WTC11 (cell line): ENCODE data around the gene C1QC. TPM values are rescaled to one million over a fixed set of nuclear protein-coding genes. Genes with fewer than 3 reads are reported as not detected.

ENCODE experiments used
- ESRRA ChIP-seq: sonication (generic); formaldehyde crosslinking; IDR thresholded peaks from 2 replicates; pipeline ENCODE4 v1.8.1; 2022; ENCODE audit warnings: mild to moderate bottlenecking, missing genetic modification reagents, borderline replicate concordance
- HMGA2 ChIP-seq: fragments of 250-450 bp; sonication (Bioruptor Pico); IDR thresholded peaks from 2 replicates; pipeline ENCODE4 v1.4.0; 2021; ENCODE audit warnings: mild to moderate bottlenecking, moderate library complexity
- IRF2 ChIP-seq: sonication (generic); formaldehyde crosslinking; IDR thresholded peaks from 2 replicates; pipeline ENCODE4 v1.8.0; 2022; ENCODE audit warnings: low read depth, missing genetic modification reagents, borderline replicate concordance
- JAZF1 ChIP-seq: fragments of 250-450 bp; sonication (Bioruptor Pico); IDR thresholded peaks from 2 replicates; pipeline ENCODE4 v1.9.0; 2021; ENCODE audit warnings: moderate library complexity, mild to moderate bottlenecking, inconsistent platforms
- MXD4 ChIP-seq: fragments of 250-450 bp; sonication (Bioruptor Pico); IDR thresholded peaks from 2 replicates; pipeline ENCODE4 v1.8.0; 2021; ENCODE audit warnings: mild to moderate bottlenecking, moderate library complexity, borderline replicate concordance
- MYBL2 ChIP-seq: sonication (generic); formaldehyde crosslinking; IDR thresholded peaks from 2 replicates; pipeline ENCODE4 v1.8.1; 2023; ENCODE audit warnings: mild to moderate bottlenecking, moderate library complexity, missing genetic modification reagents
- NR2C2 ChIP-seq: sonication (generic); formaldehyde crosslinking; IDR thresholded peaks from 2 replicates; pipeline ENCODE4 v1.8.0; 2022; ENCODE audit warnings: mild to moderate bottlenecking, missing genetic modification reagents
- PRRX2 ChIP-seq: fragments of 250-450 bp; sonication (Bioruptor Pico); IDR thresholded peaks from 2 replicates; pipeline ENCODE4 v1.8.0; 2021; ENCODE audit warnings: mild to moderate bottlenecking
- RORB ChIP-seq: fragments of 250-450 bp; sonication (Bioruptor Pico); IDR thresholded peaks from 2 replicates; pipeline ENCODE4 v1.9.0; 2021; ENCODE audit warnings: mild to moderate bottlenecking
- TP53 ChIP-seq: sonication (generic); formaldehyde crosslinking; IDR thresholded peaks from 2 replicates; pipeline ENCODE4 v1.8.1; 2023; ENCODE audit warnings: mild to moderate bottlenecking, missing genetic modification reagents
- ZNF263 ChIP-seq: sonication (generic); formaldehyde crosslinking; IDR thresholded peaks from 2 replicates; pipeline ENCODE4 v1.8.1; 2022; ENCODE audit warnings: low read depth, mild to moderate bottlenecking, moderate library complexity, missing genetic modification reagents
- total RNA-seq: library from RNA; stranded (reverse); gene quantifications from 3 replicates; pipeline ENCODE4 v1.2.3, GENCODE V29; 2021
- TF ChIP-seq, protein P1 (sequence below): sonication (generic); formaldehyde crosslinking; IDR thresholded peaks from 2 replicates; pipeline ENCODE4 v1.8.1; 2023; ENCODE audit warnings: mild to moderate bottlenecking, missing genetic modification reagents, borderline replicate concordance
- TF ChIP-seq, protein P2 (sequence below): sonication (generic); formaldehyde crosslinking; conservative IDR thresholded peaks from 2 replicates; pipeline ENCODE4 v1.8.1; 2023; ENCODE audit warnings: mild to moderate bottlenecking, low read depth, missing genetic modification reagents, moderate library complexity
- TF ChIP-seq, protein P3 (sequence below): sonication (generic); formaldehyde crosslinking; IDR thresholded peaks from 2 replicates; pipeline ENCODE4 v1.8.0; 2022; ENCODE audit warnings: missing genetic modification reagents
- TF ChIP-seq, protein P4 (sequence below): sonication (generic); formaldehyde crosslinking; IDR thresholded peaks from 2 replicates; pipeline ENCODE4 v1.8.0; 2023; ENCODE audit warnings: mild to moderate bottlenecking, missing genetic modification reagents
- TF ChIP-seq, protein P5 (sequence below): fragments of 200-600 bp; IDR thresholded peaks from 2 replicates; pipeline ENCODE4 v1.8.0; 2022; ENCODE audit warnings: antibody characterized with exemption
- TF ChIP-seq, protein P6 (sequence below): sonication (generic); formaldehyde crosslinking; IDR thresholded peaks from 2 replicates; pipeline ENCODE4 v1.8.1; 2023; ENCODE audit warnings: mild to moderate bottlenecking, moderate library complexity, missing genetic modification reagents
- TF ChIP-seq, protein P7 (sequence below): fragments of 250-450 bp; sonication (Bioruptor Pico); IDR thresholded peaks from 2 replicates; pipeline ENCODE4 v1.9.0; 2021; ENCODE audit warnings: moderate library complexity, mild to moderate bottlenecking, inconsistent platforms, borderline replicate concordance
- TF ChIP-seq, protein P8 (sequence below): sonication (generic); formaldehyde crosslinking; IDR thresholded peaks from 2 replicates; pipeline ENCODE4 v1.8.0; 2022; ENCODE audit warnings: mild to moderate bottlenecking, missing genetic modification reagents
- TF ChIP-seq, protein P9 (sequence below): sonication (generic); formaldehyde crosslinking; IDR thresholded peaks from 2 replicates; pipeline ENCODE4 v1.8.0; 2022; ENCODE audit warnings: mild to moderate bottlenecking, missing genetic modification reagents

The C1QC gene
- total RNA-seq, 1 experiment from 2014 or later = 0.28 TPM

DNA sequence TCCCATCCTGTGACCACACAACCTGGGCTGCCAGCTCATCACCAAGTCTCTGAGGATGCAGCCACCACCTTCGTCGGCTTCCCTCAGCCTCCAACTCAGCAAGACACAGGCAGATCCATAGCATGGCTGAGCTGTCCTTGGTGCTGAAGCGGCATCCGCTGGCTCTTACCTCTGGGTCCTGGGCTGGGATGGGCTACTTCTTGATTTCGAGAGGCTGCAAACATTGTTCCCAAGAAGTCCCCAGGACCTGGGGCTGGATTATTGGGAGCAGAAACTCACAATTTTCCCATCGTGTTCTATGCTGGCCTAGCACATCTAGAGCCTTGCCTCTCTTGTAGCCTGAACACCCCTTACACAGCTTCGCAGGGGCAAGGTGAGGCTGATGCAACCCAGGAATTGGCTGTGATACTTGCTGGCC is 31.9 kb upstream of the C1QC start (continued):
- TF ChIP-seq, protein P1, sequence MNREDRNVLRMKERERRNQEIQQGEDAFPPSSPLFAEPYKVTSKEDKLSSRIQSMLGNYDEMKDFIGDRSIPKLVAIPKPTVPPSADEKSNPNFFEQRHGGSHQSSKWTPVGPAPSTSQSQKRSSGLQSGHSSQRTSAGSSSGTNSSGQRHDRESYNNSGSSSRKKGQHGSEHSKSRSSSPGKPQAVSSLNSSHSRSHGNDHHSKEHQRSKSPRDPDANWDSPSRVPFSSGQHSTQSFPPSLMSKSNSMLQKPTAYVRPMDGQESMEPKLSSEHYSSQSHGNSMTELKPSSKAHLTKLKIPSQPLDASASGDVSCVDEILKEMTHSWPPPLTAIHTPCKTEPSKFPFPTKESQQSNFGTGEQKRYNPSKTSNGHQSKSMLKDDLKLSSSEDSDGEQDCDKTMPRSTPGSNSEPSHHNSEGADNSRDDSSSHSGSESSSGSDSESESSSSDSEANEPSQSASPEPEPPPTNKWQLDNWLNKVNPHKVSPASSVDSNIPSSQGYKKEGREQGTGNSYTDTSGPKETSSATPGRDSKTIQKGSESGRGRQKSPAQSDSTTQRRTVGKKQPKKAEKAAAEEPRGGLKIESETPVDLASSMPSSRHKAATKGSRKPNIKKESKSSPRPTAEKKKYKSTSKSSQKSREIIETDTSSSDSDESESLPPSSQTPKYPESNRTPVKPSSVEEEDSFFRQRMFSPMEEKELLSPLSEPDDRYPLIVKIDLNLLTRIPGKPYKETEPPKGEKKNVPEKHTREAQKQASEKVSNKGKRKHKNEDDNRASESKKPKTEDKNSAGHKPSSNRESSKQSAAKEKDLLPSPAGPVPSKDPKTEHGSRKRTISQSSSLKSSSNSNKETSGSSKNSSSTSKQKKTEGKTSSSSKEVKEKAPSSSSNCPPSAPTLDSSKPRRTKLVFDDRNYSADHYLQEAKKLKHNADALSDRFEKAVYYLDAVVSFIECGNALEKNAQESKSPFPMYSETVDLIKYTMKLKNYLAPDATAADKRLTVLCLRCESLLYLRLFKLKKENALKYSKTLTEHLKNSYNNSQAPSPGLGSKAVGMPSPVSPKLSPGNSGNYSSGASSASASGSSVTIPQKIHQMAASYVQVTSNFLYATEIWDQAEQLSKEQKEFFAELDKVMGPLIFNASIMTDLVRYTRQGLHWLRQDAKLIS (CRISPR knock-in tag) = 0 out of 2 replicates have a peak, but pooled peaks have one; percentile 81
- TF ChIP-seq, protein P2, sequence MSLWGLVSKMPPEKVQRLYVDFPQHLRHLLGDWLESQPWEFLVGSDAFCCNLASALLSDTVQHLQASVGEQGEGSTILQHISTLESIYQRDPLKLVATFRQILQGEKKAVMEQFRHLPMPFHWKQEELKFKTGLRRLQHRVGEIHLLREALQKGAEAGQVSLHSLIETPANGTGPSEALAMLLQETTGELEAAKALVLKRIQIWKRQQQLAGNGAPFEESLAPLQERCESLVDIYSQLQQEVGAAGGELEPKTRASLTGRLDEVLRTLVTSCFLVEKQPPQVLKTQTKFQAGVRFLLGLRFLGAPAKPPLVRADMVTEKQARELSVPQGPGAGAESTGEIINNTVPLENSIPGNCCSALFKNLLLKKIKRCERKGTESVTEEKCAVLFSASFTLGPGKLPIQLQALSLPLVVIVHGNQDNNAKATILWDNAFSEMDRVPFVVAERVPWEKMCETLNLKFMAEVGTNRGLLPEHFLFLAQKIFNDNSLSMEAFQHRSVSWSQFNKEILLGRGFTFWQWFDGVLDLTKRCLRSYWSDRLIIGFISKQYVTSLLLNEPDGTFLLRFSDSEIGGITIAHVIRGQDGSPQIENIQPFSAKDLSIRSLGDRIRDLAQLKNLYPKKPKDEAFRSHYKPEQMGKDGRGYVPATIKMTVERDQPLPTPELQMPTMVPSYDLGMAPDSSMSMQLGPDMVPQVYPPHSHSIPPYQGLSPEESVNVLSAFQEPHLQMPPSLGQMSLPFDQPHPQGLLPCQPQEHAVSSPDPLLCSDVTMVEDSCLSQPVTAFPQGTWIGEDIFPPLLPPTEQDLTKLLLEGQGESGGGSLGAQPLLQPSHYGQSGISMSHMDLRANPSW (CRISPR knock-in tag) = no peak
- TF ChIP-seq, protein P3, sequence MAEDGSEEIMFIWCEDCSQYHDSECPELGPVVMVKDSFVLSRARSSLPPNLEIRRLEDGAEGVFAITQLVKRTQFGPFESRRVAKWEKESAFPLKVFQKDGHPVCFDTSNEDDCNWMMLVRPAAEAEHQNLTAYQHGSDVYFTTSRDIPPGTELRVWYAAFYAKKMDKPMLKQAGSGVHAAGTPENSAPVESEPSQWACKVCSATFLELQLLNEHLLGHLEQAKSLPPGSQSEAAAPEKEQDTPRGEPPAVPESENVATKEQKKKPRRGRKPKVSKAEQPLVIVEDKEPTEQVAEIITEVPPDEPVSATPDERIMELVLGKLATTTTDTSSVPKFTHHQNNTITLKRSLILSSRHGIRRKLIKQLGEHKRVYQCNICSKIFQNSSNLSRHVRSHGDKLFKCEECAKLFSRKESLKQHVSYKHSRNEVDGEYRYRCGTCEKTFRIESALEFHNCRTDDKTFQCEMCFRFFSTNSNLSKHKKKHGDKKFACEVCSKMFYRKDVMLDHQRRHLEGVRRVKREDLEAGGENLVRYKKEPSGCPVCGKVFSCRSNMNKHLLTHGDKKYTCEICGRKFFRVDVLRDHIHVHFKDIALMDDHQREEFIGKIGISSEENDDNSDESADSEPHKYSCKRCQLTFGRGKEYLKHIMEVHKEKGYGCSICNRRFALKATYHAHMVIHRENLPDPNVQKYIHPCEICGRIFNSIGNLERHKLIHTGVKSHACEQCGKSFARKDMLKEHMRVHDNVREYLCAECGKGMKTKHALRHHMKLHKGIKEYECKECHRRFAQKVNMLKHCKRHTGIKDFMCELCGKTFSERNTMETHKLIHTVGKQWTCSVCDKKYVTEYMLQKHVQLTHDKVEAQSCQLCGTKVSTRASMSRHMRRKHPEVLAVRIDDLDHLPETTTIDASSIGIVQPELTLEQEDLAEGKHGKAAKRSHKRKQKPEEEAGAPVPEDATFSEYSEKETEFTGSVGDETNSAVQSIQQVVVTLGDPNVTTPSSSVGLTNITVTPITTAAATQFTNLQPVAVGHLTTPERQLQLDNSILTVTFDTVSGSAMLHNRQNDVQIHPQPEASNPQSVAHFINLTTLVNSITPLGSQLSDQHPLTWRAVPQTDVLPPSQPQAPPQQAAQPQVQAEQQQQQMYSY (CRISPR knock-in tag) = no peak
- peak; percentile 89; the same call in 1 of the 2 replicates for TF ChIP-seq ESRRA
- TF ChIP-seq, protein P4, sequence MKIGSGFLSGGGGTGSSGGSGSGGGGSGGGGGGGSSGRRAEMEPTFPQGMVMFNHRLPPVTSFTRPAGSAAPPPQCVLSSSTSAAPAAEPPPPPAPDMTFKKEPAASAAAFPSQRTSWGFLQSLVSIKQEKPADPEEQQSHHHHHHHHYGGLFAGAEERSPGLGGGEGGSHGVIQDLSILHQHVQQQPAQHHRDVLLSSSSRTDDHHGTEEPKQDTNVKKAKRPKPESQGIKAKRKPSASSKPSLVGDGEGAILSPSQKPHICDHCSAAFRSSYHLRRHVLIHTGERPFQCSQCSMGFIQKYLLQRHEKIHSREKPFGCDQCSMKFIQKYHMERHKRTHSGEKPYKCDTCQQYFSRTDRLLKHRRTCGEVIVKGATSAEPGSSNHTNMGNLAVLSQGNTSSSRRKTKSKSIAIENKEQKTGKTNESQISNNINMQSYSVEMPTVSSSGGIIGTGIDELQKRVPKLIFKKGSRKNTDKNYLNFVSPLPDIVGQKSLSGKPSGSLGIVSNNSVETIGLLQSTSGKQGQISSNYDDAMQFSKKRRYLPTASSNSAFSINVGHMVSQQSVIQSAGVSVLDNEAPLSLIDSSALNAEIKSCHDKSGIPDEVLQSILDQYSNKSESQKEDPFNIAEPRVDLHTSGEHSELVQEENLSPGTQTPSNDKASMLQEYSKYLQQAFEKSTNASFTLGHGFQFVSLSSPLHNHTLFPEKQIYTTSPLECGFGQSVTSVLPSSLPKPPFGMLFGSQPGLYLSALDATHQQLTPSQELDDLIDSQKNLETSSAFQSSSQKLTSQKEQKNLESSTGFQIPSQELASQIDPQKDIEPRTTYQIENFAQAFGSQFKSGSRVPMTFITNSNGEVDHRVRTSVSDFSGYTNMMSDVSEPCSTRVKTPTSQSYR (CRISPR knock-in tag) = peak; percentile 97
- TF ChIP-seq NR2C2 (CRISPR knock-in tag) = peak; percentile 56; the same call in 1 of the 2 replicates
- TF ChIP-seq, protein P5, sequence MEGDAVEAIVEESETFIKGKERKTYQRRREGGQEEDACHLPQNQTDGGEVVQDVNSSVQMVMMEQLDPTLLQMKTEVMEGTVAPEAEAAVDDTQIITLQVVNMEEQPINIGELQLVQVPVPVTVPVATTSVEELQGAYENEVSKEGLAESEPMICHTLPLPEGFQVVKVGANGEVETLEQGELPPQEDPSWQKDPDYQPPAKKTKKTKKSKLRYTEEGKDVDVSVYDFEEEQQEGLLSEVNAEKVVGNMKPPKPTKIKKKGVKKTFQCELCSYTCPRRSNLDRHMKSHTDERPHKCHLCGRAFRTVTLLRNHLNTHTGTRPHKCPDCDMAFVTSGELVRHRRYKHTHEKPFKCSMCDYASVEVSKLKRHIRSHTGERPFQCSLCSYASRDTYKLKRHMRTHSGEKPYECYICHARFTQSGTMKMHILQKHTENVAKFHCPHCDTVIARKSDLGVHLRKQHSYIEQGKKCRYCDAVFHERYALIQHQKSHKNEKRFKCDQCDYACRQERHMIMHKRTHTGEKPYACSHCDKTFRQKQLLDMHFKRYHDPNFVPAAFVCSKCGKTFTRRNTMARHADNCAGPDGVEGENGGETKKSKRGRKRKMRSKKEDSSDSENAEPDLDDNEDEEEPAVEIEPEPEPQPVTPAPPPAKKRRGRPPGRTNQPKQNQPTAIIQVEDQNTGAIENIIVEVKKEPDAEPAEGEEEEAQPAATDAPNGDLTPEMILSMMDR = no peak
- 0 out of 2 replicates have a peak, but pooled peaks have one; percentile 45 for TF ChIP-seq IRF2 (CRISPR knock-in tag)
- TF ChIP-seq, protein P6, sequence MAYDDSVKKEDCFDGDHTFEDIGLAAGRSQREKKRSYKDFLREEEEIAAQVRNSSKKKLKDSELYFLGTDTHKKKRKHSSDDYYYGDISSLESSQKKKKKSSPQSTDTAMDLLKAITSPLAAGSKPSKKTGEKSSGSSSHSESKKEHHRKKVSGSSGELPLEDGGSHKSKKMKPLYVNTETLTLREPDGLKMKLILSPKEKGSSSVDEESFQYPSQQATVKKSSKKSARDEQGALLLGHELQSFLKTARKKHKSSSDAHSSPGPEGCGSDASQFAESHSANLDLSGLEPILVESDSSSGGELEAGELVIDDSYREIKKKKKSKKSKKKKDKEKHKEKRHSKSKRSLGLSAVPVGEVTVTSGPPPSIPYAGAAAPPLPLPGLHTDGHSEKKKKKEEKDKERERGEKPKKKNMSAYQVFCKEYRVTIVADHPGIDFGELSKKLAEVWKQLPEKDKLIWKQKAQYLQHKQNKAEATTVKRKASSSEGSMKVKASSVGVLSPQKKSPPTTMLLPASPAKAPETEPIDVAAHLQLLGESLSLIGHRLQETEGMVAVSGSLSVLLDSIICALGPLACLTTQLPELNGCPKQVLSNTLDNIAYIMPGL (CRISPR knock-in tag) = no peak; the same call in 1 of the 2 replicates
- TF ChIP-seq ZNF263 (CRISPR knock-in tag) = no peak
- TF ChIP-seq RORB (CRISPR knock-in tag) = no peak
- TF ChIP-seq TP53 (CRISPR knock-in tag) = peak; percentile 94
- no peak for TF ChIP-seq MXD4 (CRISPR knock-in tag)
- TF ChIP-seq, protein P7, sequence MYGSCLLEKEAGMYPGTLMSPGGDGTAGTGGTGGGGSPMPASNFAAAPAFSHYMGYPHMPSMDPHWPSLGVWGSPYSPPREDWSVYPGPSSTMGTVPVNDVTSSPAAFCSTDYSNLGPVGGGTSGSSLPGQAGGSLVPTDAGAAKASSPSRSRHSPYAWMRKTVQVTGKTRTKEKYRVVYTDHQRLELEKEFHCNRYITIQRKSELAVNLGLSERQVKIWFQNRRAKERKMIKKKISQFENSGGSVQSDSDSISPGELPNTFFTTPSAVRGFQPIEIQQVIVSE (CRISPR knock-in tag) = no peak
- TF ChIP-seq PRRX2 (CRISPR knock-in tag) = no peak
- no peak for TF ChIP-seq JAZF1 (CRISPR knock-in tag)
- peak; percentile 76 for TF ChIP-seq MYBL2 (CRISPR knock-in tag)
- TF ChIP-seq, protein P8, sequence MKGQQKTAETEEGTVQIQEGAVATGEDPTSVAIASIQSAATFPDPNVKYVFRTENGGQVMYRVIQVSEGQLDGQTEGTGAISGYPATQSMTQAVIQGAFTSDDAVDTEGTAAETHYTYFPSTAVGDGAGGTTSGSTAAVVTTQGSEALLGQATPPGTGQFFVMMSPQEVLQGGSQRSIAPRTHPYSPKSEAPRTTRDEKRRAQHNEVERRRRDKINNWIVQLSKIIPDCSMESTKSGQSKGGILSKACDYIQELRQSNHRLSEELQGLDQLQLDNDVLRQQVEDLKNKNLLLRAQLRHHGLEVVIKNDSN = peak; percentile 68; the same call in 1 of the 2 replicates
- TF ChIP-seq, protein P9, sequence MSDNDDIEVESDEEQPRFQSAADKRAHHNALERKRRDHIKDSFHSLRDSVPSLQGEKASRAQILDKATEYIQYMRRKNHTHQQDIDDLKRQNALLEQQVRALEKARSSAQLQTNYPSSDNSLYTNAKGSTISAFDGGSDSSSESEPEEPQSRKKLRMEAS (CRISPR knock-in tag) = peak; percentile 77; the same call in 1 of the 2 replicates
- TF ChIP-seq HMGA2 = no peak
